Stimulated activated naive CD8-positive, alpha-beta T cell treated with anti-CD3 and anti-CD28 coated beads, Interleukin-15, Interleukin-2, amounts not matched to agents 100 ng/mL and 50 ng/mL, for 24 hours (primary cell): ENCODE results near the gene CALY.
"Not testable (repeated sequence)": the region's sequence is repeated elsewhere in the genome, so short reads cannot be mapped to it uniquely, and the experiment has no call there.

Experiments used
- H3K27ac Mint-ChIP-seq: one replicate; pipeline ENCODE4 v1.8.0; 2021; ENCODE audit warnings: mild to moderate bottlenecking, mixed read lengths
- H3K27me3 Mint-ChIP-seq: one replicate; pipeline ENCODE4 v1.8.0; 2021; ENCODE audit warnings: mixed read lengths
- H3K36me3 Mint-ChIP-seq: one replicate; pipeline ENCODE4 v1.8.0; 2021; ENCODE audit warnings: low read depth, mixed read lengths
- H3K4me1 Mint-ChIP-seq: one replicate; pipeline ENCODE4 v1.8.0; 2021; ENCODE audit warnings: low read depth, mixed read lengths
- H3K4me3 Mint-ChIP-seq: one replicate; pipeline ENCODE4 v1.8.0; 2021; ENCODE audit warnings: mild to moderate bottlenecking, mixed read lengths
- H3K9me3 Mint-ChIP-seq: one replicate; pipeline ENCODE4 v1.8.0; 2021; ENCODE audit warnings: mixed read lengths

CALY gene

GRCh38 chr10:133322064-133322709 is 14.5 kb downstream of the CALY start:
- H3K4me1 Mint-ChIP-seq: peaks cover 14% of the 10 kb centered on the region
- H3K27me3 Mint-ChIP-seq: peaks cover 22% of the 10 kb centered on the region
- H3K9me3 Mint-ChIP-seq, H3K36me3 Mint-ChIP-seq, H3K4me3 Mint-ChIP-seq, H3K27ac Mint-ChIP-seq: not testable (repeated sequence)

- H3K27ac Mint-ChIP-seq: not testable (repeated sequence)
Measured at GRCh38 chr10:133320852-133321422, 15.8 kb downstream of the CALY start.

GRCh38 chr10:133318494-133319127 is 18.1 kb downstream of the CALY start:
- Mint-ChIP-seq H3K27me3 (peaks cover 11% of the 10 kb centered on the region), H3K9me3 (no peaks in the 10 kb centered on the region), H3K27ac (no peak overlapping the region), H3K36me3 (peaks cover 4% of the 10 kb centered on the region), H3K4me1 (peaks cover 17% of the 10 kb centered on the region), H3K4me3 (peak overlapping the region; percentile 49)

More at GRCh38 chr10:133320852-133321422, 15.8 kb downstream of the CALY start:
- peaks cover 14% of the 10 kb centered on the region for H3K4me1 Mint-ChIP-seq
- not testable (repeated sequence) for H3K36me3 Mint-ChIP-seq, H3K4me3 Mint-ChIP-seq, H3K9me3 Mint-ChIP-seq
- H3K27me3 Mint-ChIP-seq: peaks cover 12% of the 10 kb centered on the region

GRCh38 chr10:133316732-133317131 is 20.0 kb downstream of the CALY start:
- Mint-ChIP-seq H3K4me1 (peaks cover 17% of the 10 kb centered on the region), H3K36me3 (peaks cover 12% of the 10 kb centered on the region), H3K27ac (no peak overlapping the region)

GRCh38 chr10:133316266-133316665 is 20.4 kb downstream of the CALY start:
- Mint-ChIP-seq H3K4me3 (no peak overlapping the region), H3K4me1 (peaks cover 17% of the 10 kb centered on the region), H3K9me3 (no peaks in the 10 kb centered on the region), H3K36me3 (peaks cover 16% of the 10 kb centered on the region), H3K27me3 (peaks cover 11% of the 10 kb centered on the region), H3K27ac (no peak overlapping the region)

More at GRCh38 chr10:133316732-133317131, 20.0 kb downstream of the CALY start:
- H3K9me3 Mint-ChIP-seq: no peaks in the 10 kb centered on the region
- H3K27me3 Mint-ChIP-seq: peaks cover 11% of the 10 kb centered on the region
- H3K4me3 Mint-ChIP-seq: no peak overlapping the region

- Mint-ChIP-seq H3K27me3 (peaks cover 11% of the 10 kb centered on the region), H3K4me3 (no peak overlapping the region), H3K27ac (no peak overlapping the region), H3K4me1 (peaks cover 17% of the 10 kb centered on the region), H3K9me3 (no peaks in the 10 kb centered on the region), H3K36me3 (peaks cover 18% of the 10 kb centered on the region)
Measured at GRCh38 chr10:133315847-133316246, 20.8 kb downstream of the CALY start.

- no peaks in the 10 kb centered on the region for H3K9me3 Mint-ChIP-seq
- H3K27me3 Mint-ChIP-seq: peaks cover 6% of the 10 kb centered on the region
- no peak overlapping the region for H3K27ac Mint-ChIP-seq
- peaks cover 21% of the 10 kb centered on the region for H3K36me3 Mint-ChIP-seq
- H3K4me3 Mint-ChIP-seq: no peak overlapping the region
- peaks cover 17% of the 10 kb centered on the region for H3K4me1 Mint-ChIP-seq
Measured at GRCh38 chr10:133314911-133315310, 21.8 kb downstream of the CALY start.

- Mint-ChIP-seq H3K36me3 (peaks cover 21% of the 10 kb centered on the region), H3K9me3 (no peaks in the 10 kb centered on the region), H3K4me3 (no peak overlapping the region), H3K27me3 (no peaks in the 10 kb centered on the region), H3K4me1 (peaks cover 7% of the 10 kb centered on the region), H3K27ac (no peak overlapping the region)
Measured at GRCh38 chr10:133313192-133313591, 23.5 kb downstream of the CALY start.

- H3K9me3 Mint-ChIP-seq: no peaks in the 10 kb centered on the region
- H3K27me3 Mint-ChIP-seq: no peaks in the 10 kb centered on the region
- H3K4me3 Mint-ChIP-seq: no peak overlapping the region
- peaks cover 11% of the 10 kb centered on the region for H3K4me1 Mint-ChIP-seq
- peaks cover 21% of the 10 kb centered on the region for H3K36me3 Mint-ChIP-seq
- no peak overlapping the region for H3K27ac Mint-ChIP-seq
Measured at GRCh38 chr10:133312769-133313145, 23.9 kb downstream of the CALY start.

- Mint-ChIP-seq H3K27me3 (no peaks in the 10 kb centered on the region), H3K36me3 (peaks cover 21% of the 10 kb centered on the region), H3K27ac (no peak overlapping the region), H3K4me1 (peaks cover 17% of the 10 kb centered on the region), H3K9me3 (no peaks in the 10 kb centered on the region), H3K4me3 (no peak overlapping the region)
Measured at GRCh38 chr10:133312016-133312768, 24.5 kb downstream of the CALY start.

GRCh38 chr10:133311570-133311969 is 25.1 kb downstream of the CALY start:
- peaks cover 21% of the 10 kb centered on the region for H3K36me3 Mint-ChIP-seq
- H3K27ac Mint-ChIP-seq: no peak overlapping the region
- no peaks in the 10 kb centered on the region for H3K9me3 Mint-ChIP-seq
- H3K4me3 Mint-ChIP-seq: no peak overlapping the region
- H3K27me3 Mint-ChIP-seq: no peaks in the 10 kb centered on the region
- peaks cover 23% of the 10 kb centered on the region for H3K4me1 Mint-ChIP-seq

- Mint-ChIP-seq H3K27me3 (no peaks in the 10 kb centered on the region), H3K36me3 (peaks cover 21% of the 10 kb centered on the region), H3K4me3 (no peak overlapping the region), H3K4me1 (peaks cover 29% of the 10 kb centered on the region), H3K27ac (no peak overlapping the region), H3K9me3 (no peaks in the 10 kb centered on the region)
Measured at GRCh38 chr10:133310789-133311188, 25.9 kb downstream of the CALY start.

GRCh38 chr10:133310399-133310755 is 26.3 kb downstream of the CALY start:
- no peak overlapping the region for H3K4me3 Mint-ChIP-seq
- no peaks in the 10 kb centered on the region for H3K27me3 Mint-ChIP-seq
- peaks cover 33% of the 10 kb centered on the region for H3K4me1 Mint-ChIP-seq
- H3K9me3 Mint-ChIP-seq: no peaks in the 10 kb centered on the region
- H3K36me3 Mint-ChIP-seq: peaks cover 23% of the 10 kb centered on the region
- H3K27ac Mint-ChIP-seq: no peak overlapping the region

- Mint-ChIP-seq H3K4me3 (peak overlapping the region; percentile 72), H3K4me1 (peaks cover 38% of the 10 kb centered on the region), H3K27ac (peak overlapping the region; percentile 55), H3K9me3 (no peaks in the 10 kb centered on the region), H3K27me3 (no peaks in the 10 kb centered on the region), H3K36me3 (peaks cover 27% of the 10 kb centered on the region)
Measured at GRCh38 chr10:133309720-133310398, 26.8 kb downstream of the CALY start.
